Left lung (tissue), 10 donors: ENCODE measurements around the gene CAMK2D. TPM values are rescaled to one million over a fixed set of nuclear protein-coding genes. Genes with fewer than 3 reads are reported as not detected.

Experiments
- ATAC-seq: fragments of 200-7000 bp; cut with Tn5 transposase; one replicate; pipeline ENCODE4 v1.9.1; 2020; ENCODE audit warnings: moderate library complexity
- DNase-seq, 4 donors: peaks; one replicate each; pipeline ENCODE4 v3.0.0-alpha.2; 2013 to 2020
- H3K27ac ChIP-seq, 2 donors: fragments of 200-600 bp; sonication (generic) in 1 of 2; one replicate each; pipeline versions ENCODE4 v1.5.0 to v1.8.0; 2020 to 2021
- H3K27me3 ChIP-seq, 2 donors: fragments of 200-600 bp; sonication (generic) in 1 of 2; one replicate each; pipeline versions ENCODE4 v1.5.0 to v1.8.0; 2020 to 2021
- H3K36me3 ChIP-seq, 2 donors: fragments of 200-600 bp; sonication (generic) in 1 of 2; one replicate each; pipeline versions ENCODE4 v1.5.0 to v1.8.0; 2020 to 2021
- H3K4me1 ChIP-seq, 2 donors: fragments of 200-600 bp; one replicate each; pipeline ENCODE4 v1.8.0; 2021
- H3K4me3 ChIP-seq, 2 donors: fragments of 200-600 bp; sonication (generic) in 1 of 2; one replicate each; pipeline versions ENCODE4 v1.5.0 to v1.8.0; 2020 to 2021; ENCODE audit warnings: mild to moderate bottlenecking in 1 of 2
- H3K9me3 ChIP-seq, 2 donors: fragments of 200-600 bp; sonication (generic) in 1 of 2; one replicate each; pipeline versions ENCODE4 v1.5.0 to v1.8.0; 2020 to 2021
- intact Hi-C, 2 donors: fragments of 100-400 bp; cut with DNase I; formaldehyde crosslinking; loops; one replicate each; pipeline versions ENCODE4 v1.11.2 to v1.14.2; 2022
- polyA plus RNA-seq, 6 donors: library from polyadenylated mRNA; unstranded; fragments of 120-200 nt; gene quantifications; one replicate each; pipeline ENCODE4 v1.2.1, GENCODE V29; 2013; ENCODE audit not compliant: insufficient read length in 6 of 6
- total RNA-seq, 2 donors: library from RNA; stranded (reverse); fragmentation: NEBNext Ultra II Directional; extraction: Animal tissue kit (Norgen Biotek cat#: 25700); gene quantifications; one replicate each; pipeline ENCODE4 v1.2.1, GENCODE V29; 2021
- TF ChIP-seq, protein P1 (sequence below), 2 donors: fragments of 200-600 bp; sonication (generic) in 1 of 2; IDR thresholded peaks; one replicate each; pipeline versions ENCODE4 v1.5.0 to v1.8.0; 2021; ENCODE audit warnings: antibody characterized with exemption in 2 of 2
- donor health status: DM: no; HTN: yes; CAD: no.
- donor health status: DM: no; HTN: no; CAD: no.

Gene CAMK2D
- total and polyA plus RNA-seq, 8 donors, result 50.3 to 93.2 (median 68.4) TPM

GRCh38 chr4:113620032-113620431, 141.5 kb downstream of the CAMK2D start:
- Histone ChIP-seq H3K9me3 (no peaks in the 10 kb centered on the region), H3K4me3 (no peak overlapping the region), H3K27me3 (no peaks in the 10 kb centered on the region), H3K27ac (no peak overlapping the region), H3K4me1 (peaks cover 0 to 5% of the 10 kb centered on the region in 2 donors), H3K36me3 (no peaks in the 10 kb centered on the region)
- DNase-seq (no peak), ATAC-seq (no peak)
- intact Hi-C loops, result no loop called here
- TF ChIP-seq, protein P1, sequence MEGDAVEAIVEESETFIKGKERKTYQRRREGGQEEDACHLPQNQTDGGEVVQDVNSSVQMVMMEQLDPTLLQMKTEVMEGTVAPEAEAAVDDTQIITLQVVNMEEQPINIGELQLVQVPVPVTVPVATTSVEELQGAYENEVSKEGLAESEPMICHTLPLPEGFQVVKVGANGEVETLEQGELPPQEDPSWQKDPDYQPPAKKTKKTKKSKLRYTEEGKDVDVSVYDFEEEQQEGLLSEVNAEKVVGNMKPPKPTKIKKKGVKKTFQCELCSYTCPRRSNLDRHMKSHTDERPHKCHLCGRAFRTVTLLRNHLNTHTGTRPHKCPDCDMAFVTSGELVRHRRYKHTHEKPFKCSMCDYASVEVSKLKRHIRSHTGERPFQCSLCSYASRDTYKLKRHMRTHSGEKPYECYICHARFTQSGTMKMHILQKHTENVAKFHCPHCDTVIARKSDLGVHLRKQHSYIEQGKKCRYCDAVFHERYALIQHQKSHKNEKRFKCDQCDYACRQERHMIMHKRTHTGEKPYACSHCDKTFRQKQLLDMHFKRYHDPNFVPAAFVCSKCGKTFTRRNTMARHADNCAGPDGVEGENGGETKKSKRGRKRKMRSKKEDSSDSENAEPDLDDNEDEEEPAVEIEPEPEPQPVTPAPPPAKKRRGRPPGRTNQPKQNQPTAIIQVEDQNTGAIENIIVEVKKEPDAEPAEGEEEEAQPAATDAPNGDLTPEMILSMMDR (IDR thresholded peaks at IDR 0.05), result no peak

- no peak overlapping the region for H3K4me3 ChIP-seq
- H3K27ac ChIP-seq, result no peak overlapping the region
- H3K9me3 ChIP-seq, result no peaks in the 10 kb centered on the region
- ATAC-seq, result no peak
- H3K36me3 ChIP-seq, result no peaks in the 10 kb centered on the region
- peaks cover 0 to 5% of the 10 kb centered on the region in 2 donors for H3K4me1 ChIP-seq
- H3K27me3 ChIP-seq, result no peaks in the 10 kb centered on the region
- intact Hi-C loops, result no loop called here
- DNase-seq, result peak in 1 of 4 donors; percentile 10
- TF ChIP-seq, protein P1 (IDR thresholded peaks at IDR 0.05), result no peak
These were observed 142.0 kb downstream of the CAMK2D start for GRCh38 chr4:113619526-113619925.

- Histone ChIP-seq H3K9me3 (no peaks in the 10 kb centered on the region), H3K27ac (peak overlapping the region in 1 of 2 donors; percentile 13), H3K27me3 (no peaks in the 10 kb centered on the region), H3K4me3 (no peak overlapping the region), H3K4me1 (peaks cover 0 to 5% of the 10 kb centered on the region in 2 donors), H3K36me3 (no peaks in the 10 kb centered on the region)
- no peak for DNase-seq
- peak; percentile 52 for ATAC-seq
- intact Hi-C loops, result no loop called here
- TF ChIP-seq, protein P1 (IDR thresholded peaks at IDR 0.05), result no peak
These were observed 143.3 kb downstream of the CAMK2D start for GRCh38 chr4:113618205-113618604.

DNA sequence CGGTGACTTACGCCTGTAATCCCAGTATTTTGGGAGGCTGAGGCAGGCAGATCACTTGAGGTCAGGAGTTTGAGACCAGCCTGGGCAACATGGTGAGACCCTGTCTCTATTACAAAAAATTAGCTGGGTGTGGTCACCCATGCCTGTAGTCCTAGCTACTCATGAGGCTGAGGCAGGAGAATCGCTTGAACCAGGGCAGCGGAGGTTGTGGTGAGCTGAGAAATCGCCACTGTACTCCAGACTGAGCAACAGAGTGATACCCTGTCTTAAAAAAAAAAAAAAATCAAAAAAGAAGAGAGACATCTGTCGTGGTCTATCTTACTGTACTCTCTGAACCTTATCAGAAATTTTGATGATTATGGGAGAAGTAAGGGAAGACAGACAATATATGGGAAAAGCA, 144.3 kb downstream of the CAMK2D start:
- Histone ChIP-seq H3K27ac (no peak overlapping the region), H3K36me3 (no peaks in the 10 kb centered on the region), H3K9me3 (no peaks in the 10 kb centered on the region), H3K27me3 (no peaks in the 10 kb centered on the region), H3K4me3 (no peak overlapping the region), H3K4me1 (peaks cover 0 to 5% of the 10 kb centered on the region in 2 donors)
- TF ChIP-seq, protein P1 (IDR thresholded peaks at IDR 0.05), result no peak
- no peak for ATAC-seq
- DNase-seq, result no peak
- intact Hi-C loops, result no loop called here

GRCh38 chr4:113616443-113616842, 145.1 kb downstream of the CAMK2D start:
- ATAC-seq, result no peak
- no peak overlapping the region for H3K27ac ChIP-seq

More at GRCh38 chr4:113616443-113616842, 145.1 kb downstream of the CAMK2D start:
- Histone ChIP-seq H3K36me3 (no peaks in the 10 kb centered on the region), H3K27me3 (no peaks in the 10 kb centered on the region), H3K4me3 (no peak overlapping the region), H3K9me3 (no peaks in the 10 kb centered on the region), H3K4me1 (peaks cover 0 to 5% of the 10 kb centered on the region in 2 donors)
- TF ChIP-seq, protein P1 (IDR thresholded peaks at IDR 0.05), result no peak
- intact Hi-C loops, result no loop called here
- DNase-seq, result no peak
